ENCODE measurements around the gene EXT2.

EXT2 gene

DNA sequence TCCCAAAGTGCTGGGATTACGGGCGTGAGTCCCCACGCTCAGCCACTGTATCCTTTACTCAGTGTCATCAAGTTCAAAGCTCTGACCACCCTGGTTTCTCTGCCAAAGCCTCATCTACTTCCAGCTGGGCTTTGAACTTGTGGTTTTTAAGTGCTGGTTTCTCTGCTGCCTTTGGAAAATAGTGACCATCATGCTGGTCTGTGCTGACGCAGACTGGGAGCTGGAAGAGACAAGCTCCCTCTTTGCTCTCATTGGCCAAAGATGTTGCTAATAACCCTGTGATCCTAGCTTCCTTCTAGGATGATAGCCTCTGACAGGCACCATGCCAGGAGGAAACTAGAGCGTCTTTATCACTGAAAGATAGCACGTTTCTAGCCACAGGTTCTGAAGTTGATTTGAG, 152.0 kb downstream of the EXT2 start:
- no peak for DNase-seq

DNA sequence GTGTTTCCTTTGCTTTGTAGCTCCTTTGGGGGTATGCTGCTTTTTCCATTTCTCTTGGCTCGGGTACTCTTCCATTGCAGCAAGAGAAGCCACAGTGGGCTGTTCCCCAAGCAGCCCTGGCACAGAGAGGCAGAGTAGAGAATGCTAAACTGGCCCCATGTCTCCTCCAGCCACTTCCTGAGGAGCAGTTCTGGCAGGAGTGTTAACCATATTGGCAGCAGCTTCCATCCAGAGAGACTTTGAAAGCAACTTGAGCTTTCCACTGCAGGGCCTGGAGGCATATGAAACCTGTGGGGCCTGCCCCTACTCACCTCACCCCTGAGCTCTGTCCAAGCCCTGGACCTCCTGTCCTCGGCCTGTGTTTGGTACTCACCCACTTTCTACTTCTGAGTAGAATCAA, 152.6 kb downstream of the EXT2 start:
- no peak for DNase-seq

DNA sequence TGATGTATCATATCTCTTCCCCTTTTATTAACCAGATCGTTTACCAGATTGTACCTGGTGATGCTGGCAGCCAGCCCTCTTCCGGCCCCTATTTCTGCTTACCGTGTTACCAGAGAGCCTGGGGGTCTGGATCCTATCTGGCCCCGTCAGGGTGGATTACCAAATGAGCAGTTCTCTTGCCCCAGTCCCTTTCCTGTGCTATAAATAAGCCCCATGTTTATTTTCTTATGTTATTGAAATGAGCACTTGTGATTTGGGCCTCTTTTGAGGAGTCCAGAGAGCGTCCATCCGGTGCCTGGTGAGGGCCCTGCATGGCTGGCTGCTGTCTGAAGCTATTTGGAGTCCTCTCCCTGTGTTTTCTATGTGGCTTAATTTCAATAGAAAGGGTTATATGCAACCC, 154.9 kb downstream of the EXT2 start:
- no peak for DNase-seq

DNA sequence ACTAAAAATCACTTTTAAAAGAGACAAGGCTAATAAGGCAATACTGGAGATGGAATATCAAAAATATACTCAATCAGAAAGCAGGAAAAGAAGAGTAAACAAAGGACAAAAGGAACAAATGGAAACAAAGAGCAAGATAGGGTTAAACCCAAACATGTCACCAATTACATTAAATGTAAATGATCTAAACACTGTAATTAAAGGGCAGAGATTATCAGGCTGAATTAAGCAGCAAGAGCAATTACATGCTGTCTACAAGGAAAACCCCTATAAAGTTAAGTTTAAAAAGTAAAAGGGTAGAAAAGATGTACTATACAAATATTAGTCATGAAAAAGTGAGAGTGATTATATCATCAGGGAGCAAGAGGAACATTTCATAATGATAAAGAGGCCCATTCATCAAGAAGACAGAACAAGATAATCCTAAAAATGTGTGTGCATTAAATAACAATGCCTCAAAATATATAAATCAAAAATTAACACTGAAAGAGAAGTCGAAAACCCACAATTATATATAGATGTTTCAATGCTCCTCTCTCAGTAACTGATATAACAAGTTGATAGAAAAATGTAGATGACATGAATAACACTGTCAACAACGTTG, 157.6 kb downstream of the EXT2 start:
- no peak for DNase-seq

DNA sequence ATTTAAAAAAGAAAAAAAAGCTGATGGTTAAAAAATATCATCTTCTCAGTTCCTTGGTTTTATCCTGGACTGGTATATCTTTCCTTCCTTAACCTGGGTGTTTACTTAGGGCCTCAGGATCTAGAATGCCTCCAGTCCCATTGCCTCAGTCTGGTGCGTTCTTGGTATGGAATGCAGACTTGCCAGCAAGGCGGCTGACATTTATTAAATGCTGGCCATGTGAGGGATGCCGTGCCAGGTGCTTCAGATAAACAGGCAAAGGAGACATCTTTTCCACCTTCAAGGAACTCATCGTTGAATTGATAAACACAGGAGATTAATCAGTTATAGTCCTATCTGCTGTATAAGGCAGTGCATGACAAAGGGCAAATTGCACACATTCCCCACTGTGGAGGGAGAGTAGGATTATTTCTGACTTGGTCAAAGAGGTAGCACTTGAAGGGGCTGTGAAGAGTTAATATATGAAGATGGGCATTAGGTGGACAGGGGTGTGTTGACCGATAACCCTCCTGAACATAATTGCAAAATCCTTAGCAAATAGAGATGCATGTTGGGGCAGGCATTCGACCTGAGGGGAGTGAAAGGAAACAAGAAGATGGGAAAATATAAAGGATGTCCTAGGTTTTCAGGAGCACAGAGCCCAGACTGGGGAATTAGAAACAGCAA, 160.1 kb downstream of the EXT2 start:
- no peak for DNase-seq

DNA sequence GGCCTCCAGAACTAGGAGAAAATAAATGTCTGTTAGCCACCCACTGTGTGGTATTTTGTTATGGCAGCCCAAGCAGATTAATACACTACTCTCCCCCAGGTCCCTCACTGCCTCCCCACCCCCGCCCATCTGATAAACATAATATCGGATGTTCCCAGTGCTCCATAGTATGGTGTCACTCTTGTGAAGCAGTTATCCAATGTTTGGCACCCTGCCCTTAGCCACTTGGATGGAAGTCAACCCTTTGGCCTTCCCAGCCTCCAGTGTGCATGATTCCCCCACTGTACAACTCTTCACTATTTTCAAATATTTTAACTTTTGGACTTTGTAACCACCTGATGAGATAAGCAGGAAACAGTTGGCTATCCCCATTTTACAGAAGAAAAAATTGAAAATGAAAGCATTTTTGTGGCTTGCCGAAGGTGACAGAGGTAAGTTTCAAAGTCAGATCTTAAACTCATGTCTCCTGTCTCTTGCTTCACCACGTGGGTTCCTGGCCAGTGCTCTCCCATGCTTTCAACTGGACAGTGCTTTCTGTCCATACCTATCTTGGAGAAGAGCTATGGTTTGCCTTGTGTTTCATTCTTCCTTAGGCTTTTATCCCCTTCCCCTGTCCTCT, 161.3 kb downstream of the EXT2 start:
- no peak for DNase-seq

DNA sequence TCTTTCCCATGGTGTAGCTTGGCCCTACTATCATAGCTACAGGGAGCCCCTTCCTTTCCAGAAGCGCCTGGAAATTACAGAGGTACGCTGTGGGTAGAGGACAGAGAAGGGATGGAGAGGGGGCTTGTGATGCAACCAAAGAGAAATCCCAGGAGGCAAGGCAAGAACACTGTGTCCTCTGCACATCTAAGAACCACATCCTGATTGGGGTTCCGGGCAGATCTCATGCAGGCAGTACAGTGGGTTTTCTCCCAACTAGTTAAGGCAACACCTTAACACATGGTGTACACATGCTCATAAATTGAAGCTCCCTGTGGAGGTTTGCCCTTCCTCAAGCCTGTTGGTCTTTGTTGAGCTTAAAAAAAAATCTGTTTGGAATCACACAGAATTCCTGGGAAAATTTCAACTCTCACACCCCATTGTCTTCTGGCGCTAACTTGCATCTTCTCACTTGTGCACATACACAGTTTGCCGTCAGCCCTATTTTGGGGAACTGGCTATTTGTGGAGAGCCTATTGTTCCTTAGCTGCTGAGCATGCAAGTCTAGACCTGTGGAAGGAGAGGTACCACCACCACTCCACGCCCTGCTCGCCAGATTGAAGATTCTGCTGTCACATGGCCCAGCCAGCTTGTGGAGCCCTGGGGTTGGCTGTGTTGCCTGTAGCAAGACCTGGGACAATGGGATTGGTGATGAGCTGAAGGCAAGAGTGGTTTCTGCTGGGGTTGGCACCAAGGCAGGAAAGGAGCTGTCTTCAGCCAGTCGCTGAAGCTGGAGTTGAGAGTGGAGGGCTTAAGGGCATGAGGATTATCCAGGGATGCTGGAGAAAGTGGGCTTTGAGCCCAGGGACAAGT, 162.1 kb downstream of the EXT2 start:
- no peak for DNase-seq

DNA sequence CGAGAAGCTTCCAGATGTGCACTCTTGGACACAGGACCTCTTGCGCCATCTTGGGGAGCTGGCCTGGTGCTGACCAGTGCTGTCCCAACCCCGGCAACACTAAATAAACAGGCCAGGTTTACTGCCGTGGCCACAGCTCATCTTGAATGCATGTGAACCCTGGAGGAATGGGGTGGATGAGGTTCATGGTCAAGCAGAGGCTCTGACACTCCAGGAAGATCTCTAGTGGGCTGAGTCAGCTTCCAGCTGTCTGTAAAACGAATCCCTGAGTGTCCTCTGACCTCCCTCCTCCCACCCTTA, 162.7 kb downstream of the EXT2 start:
- no peak for DNase-seq

DNA sequence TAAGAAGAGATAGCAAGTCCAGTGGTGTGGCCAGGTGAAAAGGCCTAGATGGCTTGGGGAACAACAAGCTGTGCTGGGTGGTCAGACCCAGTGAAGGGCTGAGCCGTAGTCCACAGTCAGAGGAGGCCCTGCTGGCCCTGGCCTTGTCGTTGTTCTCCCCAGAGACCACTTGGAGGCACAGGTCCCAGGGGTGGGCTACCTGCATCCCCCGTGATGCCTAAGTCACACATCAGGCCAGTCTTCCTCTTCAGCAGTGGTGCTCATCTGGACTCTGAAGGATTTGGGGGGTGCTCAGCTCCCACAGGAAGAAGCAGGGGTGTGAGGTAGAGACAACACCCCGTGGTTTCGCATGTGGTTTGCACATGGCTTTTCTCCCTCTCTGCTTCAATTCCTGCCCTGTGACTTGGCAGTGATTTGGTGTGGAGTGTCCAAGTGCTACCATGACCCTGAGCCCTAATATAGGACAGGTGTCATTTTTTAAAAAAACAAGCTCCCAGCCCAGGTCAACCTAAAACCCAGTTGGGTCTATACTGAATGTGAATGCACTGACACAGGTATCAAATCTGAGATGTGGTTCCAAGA, 163.5 kb downstream of the EXT2 start:
- DNase-seq, result no peak

DNA sequence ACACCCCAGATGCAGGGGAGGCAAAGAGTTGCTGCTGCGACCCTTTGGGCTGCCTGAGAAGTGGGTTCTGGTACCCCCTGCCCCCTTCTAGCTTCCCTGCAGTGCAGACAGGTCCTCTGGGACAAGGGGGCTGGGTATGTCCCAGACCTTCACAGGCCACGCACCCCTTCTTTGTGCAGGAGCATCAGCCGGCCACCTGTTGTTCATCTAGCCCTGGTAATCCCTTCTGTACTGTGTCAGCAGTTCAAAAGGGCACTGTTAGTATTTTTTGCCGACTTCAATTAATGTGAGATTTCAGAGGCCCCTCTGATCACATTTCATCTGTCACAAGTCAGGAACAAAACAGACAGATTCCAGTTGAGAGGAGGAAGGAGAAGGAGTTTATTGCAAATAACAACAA, 164.6 kb downstream of the EXT2 start:
- no peak for DNase-seq

DNA sequence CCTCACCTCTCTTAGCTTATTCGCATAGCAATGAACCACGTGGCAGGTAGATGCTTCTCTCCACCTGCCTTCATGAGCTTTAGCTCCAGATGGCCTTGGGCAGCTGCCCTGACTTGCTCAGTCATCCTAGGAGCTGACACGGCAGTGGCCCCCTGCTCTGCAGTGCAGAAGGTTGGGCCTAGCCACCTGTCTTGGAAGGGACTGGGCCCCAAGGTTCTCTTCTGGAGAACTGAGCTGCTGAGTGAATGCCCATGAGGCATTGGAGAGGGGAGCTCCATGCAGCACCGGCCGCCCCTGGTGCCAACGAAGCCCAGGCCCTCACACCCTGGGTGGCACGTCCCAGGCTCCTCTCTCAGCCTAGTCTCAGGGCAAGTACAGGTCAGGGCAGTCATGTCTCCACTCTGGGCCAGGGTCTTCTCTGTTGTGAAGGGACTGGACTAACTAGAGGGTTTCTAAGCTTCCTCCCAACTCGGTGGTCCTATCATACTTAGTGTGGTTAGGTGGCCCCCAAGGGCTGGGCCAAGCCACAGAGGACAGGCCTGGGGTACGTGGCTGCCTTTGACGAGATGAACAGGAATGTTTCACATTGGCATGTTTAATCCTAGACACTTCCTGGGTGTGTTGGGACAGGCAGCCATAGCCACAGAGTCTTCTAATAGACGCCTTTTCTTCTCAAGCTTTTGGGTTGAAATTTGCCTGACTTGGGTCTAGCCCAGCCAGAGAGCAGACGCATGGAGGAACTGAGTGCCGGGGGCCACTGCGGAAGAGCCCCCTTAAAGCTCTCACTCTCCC, 166.5 kb downstream of the EXT2 start:
- no peak for DNase-seq

DNA sequence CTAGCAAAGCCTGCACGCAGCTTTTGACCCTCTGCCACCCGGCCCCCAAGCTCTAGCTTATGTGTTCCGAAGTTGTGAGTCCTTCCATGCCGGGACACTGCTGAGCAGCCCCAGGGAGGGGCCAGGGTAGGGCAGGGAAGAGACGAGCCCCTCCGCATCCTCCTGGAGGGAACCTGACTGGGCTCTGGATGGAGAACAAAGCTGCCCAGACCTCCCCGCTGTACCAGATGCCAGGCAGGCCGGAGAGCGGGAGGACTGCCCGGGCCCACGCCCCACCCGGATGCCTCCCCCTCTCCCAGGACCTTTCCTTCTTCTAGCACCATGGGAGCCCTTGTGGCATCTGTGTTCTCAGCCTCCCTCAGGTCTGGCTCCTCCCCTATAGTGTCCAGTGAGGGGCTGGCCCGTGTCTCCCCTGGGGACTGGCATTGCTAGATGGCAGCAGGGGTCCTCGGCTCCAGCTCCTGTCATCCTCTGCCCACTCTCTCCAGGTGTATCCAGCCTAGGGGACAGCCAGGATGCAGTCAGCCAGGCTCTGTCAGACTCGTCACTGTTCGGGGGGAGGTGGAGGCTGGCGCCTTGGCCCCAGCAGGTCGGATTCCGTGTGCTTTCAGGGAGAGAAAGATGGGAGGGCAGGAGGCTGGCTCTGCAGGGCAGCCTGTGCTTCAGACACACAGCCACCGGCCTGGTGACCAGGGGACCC, 168.4 kb downstream of the EXT2 start:
- no peak for DNase-seq

DNA sequence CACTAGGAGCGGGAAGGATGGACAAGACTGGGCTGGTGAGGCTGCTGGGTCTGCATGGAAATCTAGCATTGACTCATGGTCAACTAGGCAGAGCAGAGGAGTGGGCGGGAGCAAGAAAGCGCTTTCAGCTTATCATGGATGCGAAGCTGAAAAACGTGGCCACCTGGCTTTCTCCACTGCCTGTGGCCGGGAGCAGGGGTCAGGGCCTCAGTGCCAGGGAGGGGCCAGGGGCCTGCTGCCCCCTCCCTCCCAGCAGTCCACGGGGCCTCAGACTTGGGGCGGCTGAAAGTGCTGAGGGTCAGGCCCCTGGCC, 168.9 kb downstream of the EXT2 start:
- no peak for DNase-seq

DNA sequence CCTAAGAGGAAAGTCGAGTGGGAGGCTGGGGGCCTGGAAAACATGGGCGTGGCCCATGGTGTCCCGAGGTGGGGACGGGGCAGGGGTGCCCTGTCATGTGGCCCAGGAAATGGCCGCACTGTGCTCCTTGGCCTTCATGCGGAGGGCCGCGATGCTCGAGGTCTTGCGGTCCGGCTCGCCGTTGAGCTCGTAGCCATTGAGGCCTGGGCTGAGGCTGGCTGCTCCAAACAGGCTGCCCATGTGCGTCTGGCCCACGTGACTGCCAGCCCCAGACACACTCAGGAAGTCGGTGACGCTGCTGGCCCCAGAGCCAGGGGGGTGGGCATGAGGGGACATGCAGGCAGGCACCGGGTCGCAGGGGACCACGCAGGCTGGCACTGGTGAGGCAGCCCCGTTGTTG, 169.3 kb downstream of the EXT2 start:
- no peak for DNase-seq

DNA sequence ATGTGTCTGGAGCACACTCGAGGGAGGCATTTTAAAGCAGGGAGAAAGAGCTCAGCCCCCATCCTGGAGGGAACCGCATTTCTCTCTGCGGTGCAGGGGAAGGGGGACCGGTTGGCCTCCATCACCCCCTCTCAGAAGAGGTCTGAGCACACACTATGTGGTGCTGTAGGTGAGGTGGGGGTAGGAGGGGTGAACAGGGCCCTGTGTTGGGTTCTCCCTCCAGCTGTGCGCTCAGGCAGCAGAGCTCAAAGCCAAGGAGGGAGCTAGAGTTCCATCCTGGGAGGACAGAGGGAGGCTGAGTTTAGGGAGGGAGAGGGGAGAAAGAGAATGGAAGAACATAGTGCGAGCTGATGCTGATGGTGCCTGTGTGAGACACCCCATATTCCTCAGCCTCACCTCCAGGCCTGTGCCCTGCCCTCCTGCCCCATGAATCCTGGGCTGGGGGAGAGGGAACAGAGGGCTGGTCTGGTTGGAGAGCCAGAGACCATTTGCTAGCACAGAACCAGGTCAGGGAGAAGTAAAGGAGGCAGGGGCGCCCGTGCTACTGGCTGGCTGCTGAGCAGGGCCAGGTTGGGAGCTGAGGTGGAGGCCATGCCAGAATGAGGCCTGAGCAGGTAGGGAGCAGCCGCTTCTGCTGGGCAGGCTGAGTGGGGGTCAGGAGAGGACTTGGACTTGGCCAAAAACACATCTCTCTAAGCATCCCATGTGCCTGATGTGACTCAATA, 170.7 kb downstream of the EXT2 start:
- DNase-seq, result no peak

DNA sequence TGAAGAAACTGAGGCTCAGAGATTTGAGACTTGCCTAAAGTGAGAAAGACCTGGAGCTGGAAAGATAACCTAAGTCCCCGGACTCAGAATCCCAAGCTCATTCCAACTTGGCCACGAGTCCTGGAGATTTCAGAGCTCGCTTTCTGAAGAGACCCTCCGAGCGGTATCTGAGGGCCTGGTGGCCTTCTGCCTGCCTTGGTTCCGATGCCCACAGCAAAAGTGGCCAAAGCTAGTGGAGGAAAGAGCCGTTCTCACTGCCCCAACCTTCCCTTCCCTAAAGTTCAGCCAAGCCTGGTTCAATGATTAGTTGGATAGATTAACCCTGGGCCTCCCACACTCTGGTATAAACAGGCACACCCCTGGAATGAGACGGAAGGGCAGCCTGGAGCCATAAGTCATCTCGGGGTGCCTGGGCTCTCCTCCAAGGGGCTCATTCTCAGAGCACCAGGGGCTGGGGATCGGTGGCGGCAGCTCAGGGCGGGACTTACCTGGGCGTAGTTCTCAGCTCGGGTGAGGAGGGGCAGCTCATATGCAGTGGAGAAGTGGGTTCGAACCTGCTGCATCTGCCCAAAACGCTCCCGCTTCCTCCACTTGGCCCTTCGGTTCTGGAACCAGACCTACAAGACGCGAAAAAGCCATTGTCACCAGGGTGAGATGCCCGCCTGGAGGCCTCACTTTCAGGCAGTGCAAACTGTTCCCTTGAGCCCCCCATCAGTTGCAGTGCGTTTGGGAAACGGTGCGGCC, 171.7 kb downstream of the EXT2 start:
- DNase-seq, result no peak

DNA sequence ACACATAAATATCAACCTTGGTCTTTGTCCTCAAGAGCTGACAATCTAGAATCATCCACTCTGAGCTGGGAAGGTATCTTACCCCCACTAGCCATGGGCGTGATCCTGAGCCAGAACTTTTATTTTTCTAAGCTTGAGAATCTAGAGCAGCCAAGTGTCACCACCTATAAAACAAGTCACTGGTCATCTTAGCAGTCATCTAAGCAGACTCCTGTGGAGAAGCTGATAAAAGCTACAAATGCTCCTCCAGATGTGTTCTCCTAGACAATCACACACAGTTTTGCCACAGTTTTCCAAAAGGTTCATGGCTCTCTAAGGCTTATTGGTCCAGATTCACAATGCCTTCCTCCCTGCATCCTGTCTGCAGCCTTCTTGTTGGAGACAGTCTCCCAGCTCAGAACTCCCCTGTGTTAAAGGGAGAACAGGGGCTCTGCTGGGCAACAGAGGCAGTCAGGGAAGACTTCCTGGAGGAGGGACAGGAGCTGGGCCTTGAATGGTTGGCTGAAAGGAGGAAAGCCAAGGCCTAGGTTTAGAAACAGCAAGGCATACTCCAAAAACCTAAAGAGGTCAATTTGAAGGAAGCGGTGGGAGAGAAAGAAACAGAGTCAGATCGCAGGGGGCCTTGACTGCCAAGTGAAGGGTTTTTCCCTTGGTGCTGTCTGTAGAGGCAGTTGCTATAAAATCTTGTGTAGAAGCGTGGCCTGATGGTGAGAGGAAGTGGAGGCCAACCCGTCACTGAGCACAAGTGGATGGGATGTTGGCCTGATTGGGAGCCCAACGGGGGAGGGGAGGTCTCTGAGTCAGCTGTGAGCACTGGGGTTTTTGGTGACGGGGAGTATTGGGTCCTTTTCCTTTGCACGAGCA, 172.5 kb downstream of the EXT2 start:
- no peak for DNase-seq

DNA sequence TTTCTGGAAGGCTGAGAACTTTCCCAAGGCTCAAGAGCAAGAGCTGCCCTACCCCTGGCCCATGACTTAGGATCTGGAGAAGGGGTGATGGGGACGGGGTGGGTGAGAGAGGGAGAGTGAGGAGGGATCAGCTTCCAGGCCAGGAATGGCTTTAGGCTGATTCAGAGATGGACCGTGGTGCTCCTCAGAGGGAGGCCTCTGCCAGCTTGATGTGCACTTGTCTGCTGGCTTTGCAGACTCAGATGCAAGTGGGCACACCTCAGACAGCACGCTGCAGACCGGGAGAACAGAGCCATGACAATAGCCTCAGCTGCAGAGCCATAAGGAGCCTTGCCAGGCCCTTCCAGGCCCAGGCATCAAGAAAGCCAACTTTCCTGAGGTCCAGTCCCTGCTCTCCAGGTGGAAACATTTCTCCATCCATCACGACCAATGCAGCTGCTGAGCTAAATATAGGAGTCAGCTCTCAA, 173.2 kb downstream of the EXT2 start:
- no peak for DNase-seq

Measured in GF-D8 (cell line).